Lower leg skin (tissue), 3 donors: ENCODE results near the gene ILDR2.

Experiments
- POLR2A ChIP-seq, 2 donors: fragments of 450-650 bp; IDR thresholded peaks; one replicate each; pipeline ENCODE4 v1.6.1; 2016 to 2017; ENCODE audit warnings: antibody characterized with exemption in 2 of 2, mild to moderate bottlenecking in 1 of 2, moderate library complexity in 1 of 2
- TF ChIP-seq, protein P1 (sequence below), 3 donors: fragments of 450-650 bp; IDR thresholded peaks; one replicate each; pipeline ENCODE4 v1.5.1; 2016; ENCODE audit warnings: antibody characterized with exemption in 3 of 3, mild to moderate bottlenecking in 3 of 3, moderate library complexity in 2 of 3

DNA sequence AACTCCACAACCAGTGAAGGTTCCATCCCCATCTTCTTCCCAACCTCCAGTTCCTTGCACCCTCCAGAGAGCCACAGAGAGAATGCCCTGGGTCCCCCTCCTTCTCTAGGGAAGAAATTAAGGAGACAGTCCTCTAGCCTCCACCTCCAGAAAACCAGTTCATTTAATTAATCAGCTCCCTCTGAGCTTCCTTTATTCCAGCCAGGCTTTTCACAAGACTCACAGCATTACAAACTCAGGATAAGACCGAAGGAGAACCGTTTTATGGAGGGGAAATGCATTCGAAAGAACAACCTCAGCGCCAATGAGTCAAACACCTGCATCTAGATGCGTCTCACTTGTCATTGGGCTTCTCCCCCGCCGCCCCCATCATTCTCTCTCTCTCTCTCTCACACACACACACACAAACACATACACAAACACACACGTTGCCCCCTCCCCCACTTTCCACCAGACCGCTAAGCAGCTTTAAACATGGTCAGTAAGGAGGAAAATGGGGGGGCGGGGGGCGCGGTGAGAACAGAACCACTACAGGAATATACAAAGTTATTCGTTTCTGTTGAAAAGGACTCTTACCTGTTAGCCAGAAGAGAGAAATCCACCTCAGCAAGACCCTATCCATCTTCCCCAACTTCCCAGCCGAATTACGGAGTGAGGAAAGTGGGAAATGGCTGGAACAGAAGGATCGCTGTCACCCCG lies 544 bp downstream of the ILDR2 start:
- TF ChIP-seq POLR2A (IDR thresholded peaks at IDR 0.05), result no peak
- TF ChIP-seq, protein P1, sequence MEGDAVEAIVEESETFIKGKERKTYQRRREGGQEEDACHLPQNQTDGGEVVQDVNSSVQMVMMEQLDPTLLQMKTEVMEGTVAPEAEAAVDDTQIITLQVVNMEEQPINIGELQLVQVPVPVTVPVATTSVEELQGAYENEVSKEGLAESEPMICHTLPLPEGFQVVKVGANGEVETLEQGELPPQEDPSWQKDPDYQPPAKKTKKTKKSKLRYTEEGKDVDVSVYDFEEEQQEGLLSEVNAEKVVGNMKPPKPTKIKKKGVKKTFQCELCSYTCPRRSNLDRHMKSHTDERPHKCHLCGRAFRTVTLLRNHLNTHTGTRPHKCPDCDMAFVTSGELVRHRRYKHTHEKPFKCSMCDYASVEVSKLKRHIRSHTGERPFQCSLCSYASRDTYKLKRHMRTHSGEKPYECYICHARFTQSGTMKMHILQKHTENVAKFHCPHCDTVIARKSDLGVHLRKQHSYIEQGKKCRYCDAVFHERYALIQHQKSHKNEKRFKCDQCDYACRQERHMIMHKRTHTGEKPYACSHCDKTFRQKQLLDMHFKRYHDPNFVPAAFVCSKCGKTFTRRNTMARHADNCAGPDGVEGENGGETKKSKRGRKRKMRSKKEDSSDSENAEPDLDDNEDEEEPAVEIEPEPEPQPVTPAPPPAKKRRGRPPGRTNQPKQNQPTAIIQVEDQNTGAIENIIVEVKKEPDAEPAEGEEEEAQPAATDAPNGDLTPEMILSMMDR (IDR thresholded peaks at IDR 0.05), result no peak
